Left lung (tissue), 10 donors: ENCODE data around the gene KSR1. TPM values are rescaled to one million over a fixed set of nuclear protein-coding genes. Genes with fewer than 3 reads are reported as not detected.
"Not testable (repeated sequence)": the region's sequence is repeated elsewhere in the genome, so short reads cannot be mapped to it uniquely, and the experiment has no call there.

Source experiments
- ATAC-seq: fragments of 200-7000 bp; cut with Tn5 transposase; one replicate; pipeline ENCODE4 v1.9.1; 2020; ENCODE audit warnings: moderate library complexity
- DNase-seq, 4 donors: peaks; one replicate each; pipeline ENCODE4 v3.0.0-alpha.2; 2013 to 2020
- H3K27ac ChIP-seq, 2 donors: fragments of 200-600 bp; sonication (generic) in 1 of 2; one replicate each; pipeline versions ENCODE4 v1.5.0 to v1.8.0; 2020 to 2021
- H3K27me3 ChIP-seq, 2 donors: fragments of 200-600 bp; sonication (generic) in 1 of 2; one replicate each; pipeline versions ENCODE4 v1.5.0 to v1.8.0; 2020 to 2021
- H3K36me3 ChIP-seq, 2 donors: fragments of 200-600 bp; sonication (generic) in 1 of 2; one replicate each; pipeline versions ENCODE4 v1.5.0 to v1.8.0; 2020 to 2021
- H3K4me1 ChIP-seq, 2 donors: fragments of 200-600 bp; one replicate each; pipeline ENCODE4 v1.8.0; 2021
- H3K4me3 ChIP-seq, 2 donors: fragments of 200-600 bp; sonication (generic) in 1 of 2; one replicate each; pipeline versions ENCODE4 v1.5.0 to v1.8.0; 2020 to 2021; ENCODE audit warnings: mild to moderate bottlenecking in 1 of 2
- H3K9me3 ChIP-seq, 2 donors: fragments of 200-600 bp; sonication (generic) in 1 of 2; one replicate each; pipeline versions ENCODE4 v1.5.0 to v1.8.0; 2020 to 2021
- CTCF ChIP-seq, 2 donors: fragments of 200-600 bp; sonication (generic) in 1 of 2; IDR thresholded peaks; one replicate each; pipeline versions ENCODE4 v1.5.0 to v1.8.0; 2021; ENCODE audit warnings: antibody characterized with exemption in 2 of 2
- intact Hi-C, 2 donors: fragments of 100-400 bp; cut with DNase I; formaldehyde crosslinking; loops; one replicate each; pipeline versions ENCODE4 v1.11.2 to v1.14.2; 2022
- polyA plus RNA-seq, 6 donors: library from polyadenylated mRNA; unstranded; fragments of 120-200 nt; gene quantifications; one replicate each; pipeline ENCODE4 v1.2.1, GENCODE V29; 2013; ENCODE audit not compliant: insufficient read length in 6 of 6
- total RNA-seq, 2 donors: library from RNA; stranded (reverse); fragmentation: NEBNext Ultra II Directional; extraction: Animal tissue kit (Norgen Biotek cat#: 25700); gene quantifications; one replicate each; pipeline ENCODE4 v1.2.1, GENCODE V29; 2021
- donor health status: DM: no; HTN: yes; CAD: no.
- donor health status: DM: no; HTN: no; CAD: no.

KSR1 gene
- total and polyA plus RNA-seq, 8 donors, result 35.0 to 70.0 (median 62.5) TPM

GRCh38 chr17:27644586-27644985, 188.3 kb downstream of the KSR1 start:
- no peaks in the 10 kb centered on the region for H3K27me3 ChIP-seq
- ATAC-seq, result peak; percentile 7
- no peak for TF ChIP-seq CTCF (IDR thresholded peaks at IDR 0.05)
- H3K27ac ChIP-seq, result no peak overlapping the region
- no peak for DNase-seq
- intact Hi-C loops, result no loop called here
- H3K4me3 ChIP-seq, result no peak overlapping the region
- no peaks in the 10 kb centered on the region for H3K9me3 ChIP-seq
- peaks cover 0 to 42% of the 10 kb centered on the region in 2 donors for H3K36me3 ChIP-seq
- no peaks in the 10 kb centered on the region for H3K4me1 ChIP-seq

GRCh38 chr17:27645621-27646020, 189.4 kb downstream of the KSR1 start:
- intact Hi-C loops, result loop anchor here in 1 of 2 donors (5.0 kb wide), 1 partner anchor 43 kb away; no protein-coding TSS in a partner anchor
- H3K27ac ChIP-seq, H3K4me1 ChIP-seq, DNase-seq, H3K4me3 ChIP-seq, H3K9me3 ChIP-seq, H3K27me3 ChIP-seq: not testable (repeated sequence)
- ATAC-seq, result peak; percentile 41
- peaks cover 0 to 31% of the 10 kb centered on the region in 2 donors for H3K36me3 ChIP-seq

- DNase-seq (no peak), ATAC-seq (no peak)
- Histone ChIP-seq H3K36me3 (peaks cover 0 to 25% of the 10 kb centered on the region in 2 donors), H3K4me3 (no peak overlapping the region), H3K27me3 (no peaks in the 10 kb centered on the region), H3K27ac (no peak overlapping the region), H3K9me3 (no peaks in the 10 kb centered on the region), H3K4me1 (no peaks in the 10 kb centered on the region)
- intact Hi-C loops, result loop anchor here in 1 of 2 donors (5.0 kb wide), 1 partner anchor 44 kb away; no protein-coding TSS in a partner anchor
- no peak for TF ChIP-seq CTCF (IDR thresholded peaks at IDR 0.05)
These were observed 190.0 kb downstream of the KSR1 start for GRCh38 chr17:27646232-27646631.

GRCh38 chr17:27647765-27648164, 191.5 kb downstream of the KSR1 start:
- Histone ChIP-seq H3K4me1 (no peaks in the 10 kb centered on the region), H3K27ac (no peak overlapping the region), H3K36me3 (peaks cover 0 to 20% of the 10 kb centered on the region in 2 donors), H3K4me3 (no peak overlapping the region), H3K27me3 (no peaks in the 10 kb centered on the region), H3K9me3 (no peaks in the 10 kb centered on the region)
- DNase-seq (no peak), ATAC-seq (no peak)
- intact Hi-C loops, result loop anchor here in 1 of 2 donors (5.0 kb wide), 1 partner anchor 45 kb away; no protein-coding TSS in a partner anchor
- no peak for TF ChIP-seq CTCF (IDR thresholded peaks at IDR 0.05)

GRCh38 chr17:27649111-27649571, 192.9 kb downstream of the KSR1 start:
- not testable (repeated sequence) for H3K9me3 ChIP-seq, H3K27ac ChIP-seq, H3K4me1 ChIP-seq, H3K4me3 ChIP-seq, DNase-seq, H3K27me3 ChIP-seq
- intact Hi-C loops, result loop anchor here in 1 of 2 donors (5.0 kb wide), 1 partner anchor 47 kb away; no protein-coding TSS in a partner anchor
- ATAC-seq, result peak; percentile 4
- H3K36me3 ChIP-seq, result peaks cover 0 to 20% of the 10 kb centered on the region in 2 donors

- Histone ChIP-seq H3K27ac (no peak overlapping the region), H3K9me3 (no peaks in the 10 kb centered on the region), H3K36me3 (peaks cover 0 to 20% of the 10 kb centered on the region in 2 donors), H3K27me3 (no peaks in the 10 kb centered on the region), H3K4me1 (no peaks in the 10 kb centered on the region), H3K4me3 (no peak overlapping the region)
- peak in 1 of 4 donors; percentile 54 for DNase-seq
- no peak for TF ChIP-seq CTCF (IDR thresholded peaks at IDR 0.05)
- peak; percentile 26 for ATAC-seq
- intact Hi-C loops, result loop anchor here (5.0 to 10.0 kb wide), 2 partner anchors 48 to 105 kb away; no protein-coding TSS in a partner anchor
These were observed 193.7 kb downstream of the KSR1 start for GRCh38 chr17:27649929-27650328.
